ENCODE measurements around the gene RETREG1.

DNA sequence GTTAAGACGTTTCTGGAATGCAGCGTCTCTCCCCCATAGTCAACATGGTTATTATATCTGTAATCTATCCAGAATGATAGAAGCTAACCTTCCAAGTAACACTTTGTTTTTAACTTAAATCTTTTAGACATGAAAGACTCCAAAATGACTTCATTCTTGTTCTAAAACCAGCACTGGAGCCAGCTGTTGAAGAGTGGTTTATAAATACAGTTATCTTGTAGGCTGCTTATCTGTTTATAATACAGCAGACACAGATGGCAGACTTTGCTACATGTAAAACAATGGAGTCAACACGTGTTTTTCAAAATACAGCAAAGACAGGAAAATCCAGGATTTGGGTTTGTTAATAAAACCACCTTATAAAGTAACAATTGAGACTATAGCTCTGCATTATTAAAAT, 48.8 kb upstream of the RETREG1 start:
- TF ChIP-seq POLR2A (IDR thresholded peaks at IDR 0.05; ENCODE audit: low read depth, low read length), result no peak
- TF ChIP-seq POLR2AphosphoS5 (IDR thresholded peaks at IDR 0.05; ENCODE audit: insufficient read depth, low read depth, low read length), result no peak
- TF ChIP-seq CTCF (IDR thresholded peaks at IDR 0.05; ENCODE audit: extremely low read depth in 1 of 2, insufficient read depth in 1 of 2, low read depth in 1 of 2, low read length in 2 of 2), result no peak
